Measurements from ENCODE around the gene PIP4K2A.

PIP4K2A gene

DNA sequence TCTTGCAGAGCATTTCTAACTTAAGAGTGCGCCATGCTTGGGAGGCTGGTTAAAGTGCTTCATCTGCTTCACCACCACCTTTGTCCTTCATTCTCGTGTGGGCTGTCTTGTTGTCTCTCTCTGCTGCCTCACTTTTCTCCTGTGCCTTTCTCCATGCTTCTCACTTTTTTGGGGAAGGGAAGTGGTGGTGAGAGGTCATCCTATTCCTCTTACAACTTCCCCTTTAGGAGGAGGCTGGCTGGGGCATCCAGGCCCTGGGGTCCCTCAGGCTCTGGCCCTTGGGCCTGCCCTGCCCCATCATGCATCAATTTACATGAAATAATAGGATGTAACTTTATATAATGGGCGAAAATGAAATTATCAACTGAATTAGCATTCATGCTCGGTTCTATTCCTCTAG lies 39.9 kb upstream of the PIP4K2A start:
- H3K79me1 ChIP-seq (ENCODE audit: low read depth, low read length), result no peaks in the 10 kb centered on the region
- no peak overlapping the region for H3K4me2 ChIP-seq (ENCODE audit: insufficient read depth, low read length, poor library complexity, severe bottlenecking)
- H4K8ac ChIP-seq (ENCODE audit: low read depth, low read length), result no peak overlapping the region
- H3K14ac ChIP-seq (ENCODE audit: low read length), result no peak overlapping the region
- no CpG with 5 or more reads among the region's 4 CpGs for WGBS, 2 donors (ENCODE audit: extremely low coverage in 2 of 2, insufficient read length in 2 of 2, insufficient replicate concordance in 1 of 2)
- no peak overlapping the region for H2BK12ac ChIP-seq (ENCODE audit: low read length)
- H3K27ac ChIP-seq (replicated peaks; ENCODE audit: low read length), result no peak overlapping the region
- H3K4me1 ChIP-seq (ENCODE audit: control insufficient read depth in 2 of 2, insufficient read depth in 1 of 2, low read depth in 1 of 2, low read length in 2 of 2), result no peaks in the 10 kb centered on the region
- H2BK5ac ChIP-seq (ENCODE audit: low read length), result no peak overlapping the region
- H2BK15ac ChIP-seq (ENCODE audit: low read length), result no peak overlapping the region
- H2AK5ac ChIP-seq (ENCODE audit: low read depth, low read length), result no peak overlapping the region
- H3K27me3 ChIP-seq (ENCODE audit: control insufficient read depth in 3 of 3, insufficient read depth in 3 of 3, low read depth in 1 of 3, low read length in 3 of 3), result no peaks in the 10 kb centered on the region
- no peak overlapping the region for H3K4me3 ChIP-seq (ENCODE audit: low read length in 2 of 2)
- H3K18ac ChIP-seq (ENCODE audit: low read length), result no peak overlapping the region
- H3K9me3 ChIP-seq (replicated peaks in 1 of 2; ENCODE audit: control insufficient read depth in 2 of 2, insufficient read depth in 1 of 2, low read depth in 1 of 2, low read length in 2 of 2), result no peaks in the 10 kb centered on the region
- no peak overlapping the region for H4K91ac ChIP-seq (ENCODE audit: low read depth, low read length, poor library complexity)
- no peak overlapping the region for H3K9ac ChIP-seq (ENCODE audit: low read depth, low read length, poor library complexity)
- DNase-seq (ENCODE audit: low spot score), result no peak
- H3K23ac ChIP-seq (ENCODE audit: low read depth, low read length, poor library complexity), result no peak overlapping the region
- H3K36me3 ChIP-seq (replicated peaks in 1 of 2; ENCODE audit: control insufficient read depth in 2 of 2, insufficient read depth in 2 of 2, low read length in 2 of 2), result no peaks in the 10 kb centered on the region
- H3K4ac ChIP-seq (ENCODE audit: low read length), result no peak overlapping the region
- no peak overlapping the region for H2BK120ac ChIP-seq (ENCODE audit: low read depth, low read length)
- no peak overlapping the region for H2AFZ ChIP-seq (ENCODE audit: low read length)

DNA sequence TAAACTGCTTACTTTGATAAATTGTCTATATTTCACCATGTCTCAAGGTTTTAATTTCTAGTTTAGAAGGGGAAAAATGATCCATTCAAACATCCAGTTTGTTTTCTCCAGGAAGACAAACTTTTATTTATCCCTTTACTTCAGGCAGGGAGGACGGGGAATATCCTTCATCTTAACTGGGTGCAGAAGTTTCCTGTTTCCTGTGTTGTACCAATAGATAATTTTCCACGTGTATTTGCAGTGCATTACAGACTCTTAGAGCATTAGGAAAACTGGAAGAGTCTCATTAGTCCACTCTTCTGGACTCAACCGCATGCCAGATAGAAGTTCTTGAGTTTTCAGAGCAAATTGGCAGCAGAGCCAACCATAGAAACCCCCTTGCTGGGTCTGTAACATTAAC lies 39.4 kb upstream of the PIP4K2A start:
- no peak overlapping the region for H2BK120ac ChIP-seq (ENCODE audit: low read depth, low read length)
- WGBS, 2 donors (ENCODE audit: extremely low coverage in 2 of 2, insufficient read length in 2 of 2, insufficient replicate concordance in 1 of 2), result no CpG with 5 or more reads among the region's 3 CpGs
- H3K4me2 ChIP-seq (ENCODE audit: insufficient read depth, low read length, poor library complexity, severe bottlenecking), result no peak overlapping the region
- no peaks in the 10 kb centered on the region for H3K27me3 ChIP-seq (ENCODE audit: control insufficient read depth in 3 of 3, insufficient read depth in 3 of 3, low read depth in 1 of 3, low read length in 3 of 3)
- no peak overlapping the region for H3K23ac ChIP-seq (ENCODE audit: low read depth, low read length, poor library complexity)
- H2BK12ac ChIP-seq (ENCODE audit: low read length), result no peak overlapping the region
- no peak overlapping the region for H3K14ac ChIP-seq (ENCODE audit: low read length)
- no peak overlapping the region for H3K9ac ChIP-seq (ENCODE audit: low read depth, low read length, poor library complexity)
- H3K36me3 ChIP-seq (replicated peaks in 1 of 2; ENCODE audit: control insufficient read depth in 2 of 2, insufficient read depth in 2 of 2, low read length in 2 of 2), result no peaks in the 10 kb centered on the region
- no peaks in the 10 kb centered on the region for H3K4me1 ChIP-seq (ENCODE audit: control insufficient read depth in 2 of 2, insufficient read depth in 1 of 2, low read depth in 1 of 2, low read length in 2 of 2)
- H2BK5ac ChIP-seq (ENCODE audit: low read length), result no peak overlapping the region
- no peak overlapping the region for H3K18ac ChIP-seq (ENCODE audit: low read length)
- no peak overlapping the region for H4K91ac ChIP-seq (ENCODE audit: low read depth, low read length, poor library complexity)
- H2BK15ac ChIP-seq (ENCODE audit: low read length), result no peak overlapping the region
- H3K27ac ChIP-seq (replicated peaks; ENCODE audit: low read length), result no peak overlapping the region
- H3K4ac ChIP-seq (ENCODE audit: low read length), result no peak overlapping the region
- no peak overlapping the region for H2AK5ac ChIP-seq (ENCODE audit: low read depth, low read length)
- no peaks in the 10 kb centered on the region for H3K9me3 ChIP-seq (replicated peaks in 1 of 2; ENCODE audit: control insufficient read depth in 2 of 2, insufficient read depth in 1 of 2, low read depth in 1 of 2, low read length in 2 of 2)
- DNase-seq (ENCODE audit: low spot score), result no peak
- no peak overlapping the region for H4K8ac ChIP-seq (ENCODE audit: low read depth, low read length)
- no peak overlapping the region for H3K4me3 ChIP-seq (ENCODE audit: low read length in 2 of 2)
- H3K79me1 ChIP-seq (ENCODE audit: low read depth, low read length), result no peaks in the 10 kb centered on the region
- no peak overlapping the region for H2AFZ ChIP-seq (ENCODE audit: low read length)

DNA sequence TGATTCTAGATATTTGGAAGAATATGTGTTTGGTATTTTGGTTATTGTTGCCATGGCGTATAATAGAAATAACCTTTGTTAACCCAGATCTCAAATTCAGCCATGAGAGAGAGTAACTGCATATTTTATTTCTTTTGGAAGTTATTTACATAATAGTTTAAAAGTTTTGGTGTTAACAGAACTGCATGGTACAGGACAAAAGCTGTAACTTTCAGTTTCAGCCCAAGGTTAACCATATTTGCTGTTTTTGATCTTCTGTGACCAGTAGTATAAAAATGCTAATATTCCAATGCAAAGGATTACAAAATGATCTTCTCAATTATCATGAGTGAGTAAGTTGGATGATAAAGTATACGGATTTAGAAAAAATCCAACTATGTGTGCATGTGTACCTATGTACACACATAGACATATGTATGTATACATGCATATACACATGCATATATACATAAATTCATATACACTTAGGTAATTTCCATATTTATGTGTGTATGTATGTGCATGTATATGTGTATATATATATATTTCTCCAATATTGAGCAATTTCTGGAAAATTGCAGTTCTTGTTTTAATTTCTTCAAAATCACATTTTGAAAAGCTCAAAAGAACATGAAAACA lies 38.0 kb upstream of the PIP4K2A start:
- no peak overlapping the region for H3K4me3 ChIP-seq (ENCODE audit: low read length in 2 of 2)
- no peak overlapping the region for H4K8ac ChIP-seq (ENCODE audit: low read depth, low read length)
- DNase-seq (ENCODE audit: low spot score), result no peak
- no peak overlapping the region for H2AK5ac ChIP-seq (ENCODE audit: low read depth, low read length)
- H2AFZ ChIP-seq (ENCODE audit: low read length), result no peak overlapping the region
- H2BK12ac ChIP-seq (ENCODE audit: low read length), result no peak overlapping the region
- H3K4ac ChIP-seq (ENCODE audit: low read length), result no peak overlapping the region
- no peak overlapping the region for H3K9ac ChIP-seq (ENCODE audit: low read depth, low read length, poor library complexity)
- no peak overlapping the region for H2BK120ac ChIP-seq (ENCODE audit: low read depth, low read length)
- no CpG with 5 or more reads among the region's 2 CpGs for WGBS, 2 donors (ENCODE audit: extremely low coverage in 2 of 2, insufficient read length in 2 of 2, insufficient replicate concordance in 1 of 2)
- no peak overlapping the region for H2BK5ac ChIP-seq (ENCODE audit: low read length)
- H3K9me3 ChIP-seq (replicated peaks in 1 of 2; ENCODE audit: control insufficient read depth in 2 of 2, insufficient read depth in 1 of 2, low read depth in 1 of 2, low read length in 2 of 2), result no peaks in the 10 kb centered on the region
- no peak overlapping the region for H3K14ac ChIP-seq (ENCODE audit: low read length)
- H3K79me1 ChIP-seq (ENCODE audit: low read depth, low read length), result no peaks in the 10 kb centered on the region
- no peak overlapping the region for H3K27ac ChIP-seq (replicated peaks; ENCODE audit: low read length)
- no peaks in the 10 kb centered on the region for H3K36me3 ChIP-seq (replicated peaks in 1 of 2; ENCODE audit: control insufficient read depth in 2 of 2, insufficient read depth in 2 of 2, low read length in 2 of 2)
- H4K91ac ChIP-seq (ENCODE audit: low read depth, low read length, poor library complexity), result no peak overlapping the region
- no peak overlapping the region for H3K23ac ChIP-seq (ENCODE audit: low read depth, low read length, poor library complexity)
- H2BK15ac ChIP-seq (ENCODE audit: low read length), result no peak overlapping the region
- H3K27me3 ChIP-seq (ENCODE audit: control insufficient read depth in 3 of 3, insufficient read depth in 3 of 3, low read depth in 1 of 3, low read length in 3 of 3), result no peaks in the 10 kb centered on the region
- no peak overlapping the region for H3K4me2 ChIP-seq (ENCODE audit: insufficient read depth, low read length, poor library complexity, severe bottlenecking)
- no peaks in the 10 kb centered on the region for H3K4me1 ChIP-seq (ENCODE audit: control insufficient read depth in 2 of 2, insufficient read depth in 1 of 2, low read depth in 1 of 2, low read length in 2 of 2)
- no peak overlapping the region for H3K18ac ChIP-seq (ENCODE audit: low read length)

DNA sequence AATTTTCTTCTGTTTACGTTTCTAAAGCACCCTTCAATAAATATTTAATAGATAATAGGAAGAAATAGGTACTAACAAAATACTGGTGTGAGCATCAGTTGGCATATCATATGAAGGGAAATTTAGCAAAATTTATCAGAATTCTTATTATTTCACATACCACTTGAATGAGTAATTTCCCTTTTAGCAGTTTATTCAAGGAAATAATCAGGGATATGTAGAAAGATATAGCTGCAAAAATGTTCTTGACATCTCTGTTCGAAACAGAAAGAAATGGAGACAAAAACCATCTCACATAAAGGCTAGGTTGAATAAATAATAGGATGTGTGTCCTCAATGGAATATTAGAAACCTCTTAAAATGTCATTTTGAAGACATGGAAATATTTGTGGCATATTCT lies 35.8 kb upstream of the PIP4K2A start:
- Histone ChIP-seq H2AK5ac (ENCODE audit: low read depth, low read length) (no peak overlapping the region), H3K9ac (ENCODE audit: low read depth, low read length, poor library complexity) (no peak overlapping the region), H3K14ac (ENCODE audit: low read length) (no peak overlapping the region), H3K4me2 (ENCODE audit: insufficient read depth, low read length, poor library complexity, severe bottlenecking) (no peak overlapping the region), H2AFZ (ENCODE audit: low read length) (no peak overlapping the region), H4K91ac (ENCODE audit: low read depth, low read length, poor library complexity) (no peak overlapping the region), H3K23ac (ENCODE audit: low read depth, low read length, poor library complexity) (no peak overlapping the region), H3K27me3 (ENCODE audit: control insufficient read depth in 3 of 3, insufficient read depth in 3 of 3, low read depth in 1 of 3, low read length in 3 of 3) (no peaks in the 10 kb centered on the region), H3K4ac (ENCODE audit: low read length) (no peak overlapping the region), H3K79me1 (ENCODE audit: low read depth, low read length) (no peaks in the 10 kb centered on the region), H3K36me3 (replicated peaks in 1 of 2; ENCODE audit: control insufficient read depth in 2 of 2, insufficient read depth in 2 of 2, low read length in 2 of 2) (no peaks in the 10 kb centered on the region), H2BK5ac (ENCODE audit: low read length) (no peak overlapping the region), H3K18ac (ENCODE audit: low read length) (no peak overlapping the region), H3K4me3 (ENCODE audit: low read length in 2 of 2) (no peak overlapping the region), H2BK120ac (ENCODE audit: low read depth, low read length) (no peak overlapping the region), H4K8ac (ENCODE audit: low read depth, low read length) (no peak overlapping the region), H2BK12ac (ENCODE audit: low read length) (no peak overlapping the region), H3K4me1 (ENCODE audit: control insufficient read depth in 2 of 2, insufficient read depth in 1 of 2, low read depth in 1 of 2, low read length in 2 of 2) (no peaks in the 10 kb centered on the region), H3K27ac (replicated peaks; ENCODE audit: low read length) (no peak overlapping the region), H2BK15ac (ENCODE audit: low read length) (no peak overlapping the region), H3K9me3 (replicated peaks in 1 of 2; ENCODE audit: control insufficient read depth in 2 of 2, insufficient read depth in 1 of 2, low read depth in 1 of 2, low read length in 2 of 2) (no peaks in the 10 kb centered on the region)
- no CpG with 5 or more reads among the region's 2 CpGs for WGBS, 2 donors (ENCODE audit: extremely low coverage in 2 of 2, insufficient read length in 2 of 2, insufficient replicate concordance in 1 of 2)
- DNase-seq (ENCODE audit: low spot score), result no peak
